Hematopoietic multipotent progenitor cell treated with erythropoietin and hydrocortisone succinate and interleukin-3 and kit ligand, for 17 days (in vitro differentiated cells): ENCODE measurements around the gene MAML3.

Experiments used
- DNase-seq: peaks from one replicate; pipeline ENCODE4 v3.0.0-alpha.2; 2015; ENCODE audit warnings: low spot score

Gene MAML3

GRCh38 chr4:139813881-139814280 is 340.1 kb downstream of the MAML3 start:
- no peak for DNase-seq

GRCh38 chr4:139810710-139811109 is 343.3 kb downstream of the MAML3 start:
- DNase-seq, result no peak

GRCh38 chr4:139809757-139810140 is 344.2 kb downstream of the MAML3 start:
- no peak for DNase-seq

- DNase-seq, result no peak
Observed at GRCh38 chr4:139808808-139809756, 344.9 kb downstream of the MAML3 start.

GRCh38 chr4:139808381-139808807 is 345.6 kb downstream of the MAML3 start:
- no peak for DNase-seq

GRCh38 chr4:139807483-139807882 is 346.5 kb downstream of the MAML3 start:
- DNase-seq, result no peak

GRCh38 chr4:139806929-139807328 is 347.1 kb downstream of the MAML3 start:
- no peak for DNase-seq

GRCh38 chr4:139802931-139803330 is 351.1 kb downstream of the MAML3 start:
- no peak for DNase-seq

GRCh38 chr4:139802488-139802887 is 351.5 kb downstream of the MAML3 start:
- DNase-seq, result no peak

- DNase-seq, result no peak
Observed at GRCh38 chr4:139801895-139802294, 352.1 kb downstream of the MAML3 start.

GRCh38 chr4:139800082-139800481 is 353.9 kb downstream of the MAML3 start:
- DNase-seq, result no peak

- no peak for DNase-seq
Observed at GRCh38 chr4:139799615-139800014, 354.4 kb downstream of the MAML3 start.

- no peak for DNase-seq
Observed at GRCh38 chr4:139798456-139798855, 355.5 kb downstream of the MAML3 start.

- no peak for DNase-seq
Observed at GRCh38 chr4:139797287-139797686, 356.7 kb downstream of the MAML3 start.

GRCh38 chr4:139795527-139796314 is 358.3 kb downstream of the MAML3 start:
- DNase-seq, result no peak

- no peak for DNase-seq
Observed at GRCh38 chr4:139794158-139794954, 359.6 kb downstream of the MAML3 start.

- no peak for DNase-seq
Observed at GRCh38 chr4:139791681-139792080, 362.3 kb downstream of the MAML3 start.

- DNase-seq, result no peak
Observed at GRCh38 chr4:139790291-139790690, 363.7 kb downstream of the MAML3 start.

GRCh38 chr4:139789096-139789654 is 364.8 kb downstream of the MAML3 start:
- DNase-seq, result no peak

GRCh38 chr4:139786494-139787354 is 367.3 kb downstream of the MAML3 start:
- no peak for DNase-seq

GRCh38 chr4:139785356-139785755 is 368.6 kb downstream of the MAML3 start:
- no peak for DNase-seq
